Astrocyte of the spinal cord (primary cell): ENCODE results near the gene CCDC8.
A peak's percentile ranks its signal among the peaks of the same experiment; 100 is the strongest.
"Not testable (repeated sequence)": the region's sequence is repeated elsewhere in the genome, so short reads cannot be mapped to it uniquely, and the experiment has no call there.

ENCODE experiments used
- DNase-seq: peaks from one replicate; pipeline ENCODE4 v3.0.0; 2011; ENCODE audit warnings: low read depth, low spot score
- H3K4me3 ChIP-seq: 2 replicates; pipeline ENCODE4 v1.5.1; 2011; ENCODE audit warnings: low read depth, mild to moderate bottlenecking, low read length, moderate library complexity
- CTCF ChIP-seq: IDR thresholded peaks from 2 replicates; pipeline ENCODE4 v1.5.1; 2012; ENCODE audit warnings: low read depth, mild to moderate bottlenecking, low read length, inconsistent platforms
- in situ Hi-C: cut with HindIII; loops from 2 replicates; pipeline ENCODE4 v1.10.0; 2017; ENCODE audit warnings: low sequenced_read_pairs

CCDC8 gene

GRCh38 chr19:46404055-46404752 is 9.2 kb downstream of the CCDC8 start:
- DNase-seq = peak; percentile 34
- in situ Hi-C loops = no loop called here
- H3K4me3 ChIP-seq = peak overlapping the region; percentile 22
- TF ChIP-seq CTCF = peak; percentile 41

DNA sequence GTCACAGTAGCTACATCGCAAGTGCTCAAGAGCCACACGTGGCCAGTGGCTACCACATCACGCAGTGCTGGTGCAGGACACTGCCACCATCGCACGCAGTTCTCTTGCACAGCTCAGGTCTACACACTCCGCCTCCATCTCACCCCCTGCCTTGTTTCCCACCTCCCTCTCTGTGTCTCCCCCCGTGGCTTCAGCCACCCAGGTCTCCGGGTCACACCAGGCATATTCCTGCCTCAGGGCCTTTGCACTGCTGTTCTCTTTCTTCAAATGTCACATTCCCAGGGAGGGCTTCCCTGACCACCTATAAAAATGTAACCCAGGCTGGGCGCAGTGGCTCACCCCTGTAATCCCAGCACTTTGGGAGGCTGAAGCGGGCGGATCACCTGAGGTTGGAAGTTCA is 10.6 kb downstream of the CCDC8 start:
- no peak for TF ChIP-seq CTCF
- DNase-seq = no peak
- in situ Hi-C loops = no loop called here
- no peak overlapping the region for H3K4me3 ChIP-seq

DNA sequence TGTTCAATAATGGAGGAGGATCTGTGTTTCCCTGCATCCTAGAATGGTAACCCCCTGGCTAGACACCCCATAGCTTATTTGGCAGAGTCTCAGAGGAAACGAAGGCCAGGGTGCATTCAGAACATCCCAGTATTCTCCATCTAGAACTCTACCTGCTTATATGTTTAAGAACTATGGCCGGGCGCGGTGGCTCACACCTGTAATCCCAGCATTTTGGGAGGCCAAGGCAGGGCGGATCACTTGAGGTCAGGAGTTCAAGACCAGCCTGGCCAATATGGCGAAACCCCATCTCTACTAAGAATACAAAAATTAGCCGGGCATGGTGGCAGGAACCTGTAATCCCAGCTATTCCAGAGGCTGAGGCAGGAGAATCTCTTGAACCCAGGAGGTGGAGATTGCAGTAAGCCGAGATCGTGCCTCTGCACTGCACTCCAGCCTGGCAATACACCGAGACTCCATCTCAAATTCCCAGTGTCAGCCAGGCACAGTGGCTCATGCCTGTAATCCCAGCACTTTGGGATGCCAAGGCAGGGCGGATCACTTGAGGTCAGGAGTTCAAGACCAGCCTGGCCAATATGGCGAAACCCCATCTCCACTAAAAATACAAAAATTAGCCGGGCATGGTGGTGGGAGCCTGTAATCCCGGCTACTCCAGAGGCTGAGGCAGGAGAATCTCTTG is 15.4 kb downstream of the CCDC8 start:
- in situ Hi-C loops, H3K4me3 ChIP-seq, DNase-seq: not testable (repeated sequence)

- TF ChIP-seq CTCF = no peak
- H3K4me3 ChIP-seq = no peak overlapping the region
- no peak for DNase-seq
- in situ Hi-C loops = no loop called here
Observed at GRCh38 chr19:46394402-46394797, 19.0 kb downstream of the CCDC8 start.

- DNase-seq = no peak
- no peak overlapping the region for H3K4me3 ChIP-seq
- no peak for TF ChIP-seq CTCF
- in situ Hi-C loops = no loop called here
Observed at GRCh38 chr19:46393456-46394401, 19.6 kb downstream of the CCDC8 start.

- no peak for TF ChIP-seq CTCF
- in situ Hi-C loops = no loop called here
- DNase-seq = no peak
- H3K4me3 ChIP-seq = no peak overlapping the region
Observed at GRCh38 chr19:46392837-46393236, 20.5 kb downstream of the CCDC8 start.
